GM19025 (cell line): ENCODE measurements around the gene ARFRP1.
A peak's percentile ranks its signal among the peaks of the same experiment; 100 is the strongest.

Experiments used
- ATAC-seq: cut with Tn5 transposase; IDR thresholded peaks from one replicate; pipeline ENCODE4 v1.9.1; 2021; ENCODE audit warnings: mild to moderate bottlenecking, low read depth, moderate library complexity; ENCODE audit not compliant: unreplicated experiment

Gene ARFRP1

GRCh38 chr20:63707558-63708300 lies at the start of gene ARFRP1, which contains the start of gene ZGPAT:
Gene ARFRP1, minus strand, starts transcription at chr20:63707976. Its CDS starts 885 bp downstream, at chr20:63707091.
Gene ZGPAT, plus strand, starts transcription at chr20:63708039. Its CDS starts 542 bp downstream, at chr20:63708581.
- peak; percentile 64 for ATAC-seq

DNA sequence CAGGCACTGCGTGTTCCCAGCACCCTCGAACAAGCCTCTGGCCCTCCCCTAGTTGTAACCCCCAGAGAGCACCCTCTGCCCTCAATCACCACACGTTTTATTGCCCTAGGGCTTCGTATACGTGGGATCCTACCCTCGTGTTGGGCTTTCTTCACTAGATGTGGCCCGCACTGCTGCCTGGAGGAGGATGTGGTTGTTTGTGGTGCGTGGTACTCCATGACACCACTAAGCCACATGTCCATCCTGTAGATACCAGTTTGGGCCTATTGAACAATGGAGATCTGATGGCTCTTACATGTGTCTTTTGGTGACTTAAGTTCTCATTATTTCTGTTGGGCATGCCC lies 48.8 kb upstream of the ARFRP1 start:
- ATAC-seq, result no peak

DNA sequence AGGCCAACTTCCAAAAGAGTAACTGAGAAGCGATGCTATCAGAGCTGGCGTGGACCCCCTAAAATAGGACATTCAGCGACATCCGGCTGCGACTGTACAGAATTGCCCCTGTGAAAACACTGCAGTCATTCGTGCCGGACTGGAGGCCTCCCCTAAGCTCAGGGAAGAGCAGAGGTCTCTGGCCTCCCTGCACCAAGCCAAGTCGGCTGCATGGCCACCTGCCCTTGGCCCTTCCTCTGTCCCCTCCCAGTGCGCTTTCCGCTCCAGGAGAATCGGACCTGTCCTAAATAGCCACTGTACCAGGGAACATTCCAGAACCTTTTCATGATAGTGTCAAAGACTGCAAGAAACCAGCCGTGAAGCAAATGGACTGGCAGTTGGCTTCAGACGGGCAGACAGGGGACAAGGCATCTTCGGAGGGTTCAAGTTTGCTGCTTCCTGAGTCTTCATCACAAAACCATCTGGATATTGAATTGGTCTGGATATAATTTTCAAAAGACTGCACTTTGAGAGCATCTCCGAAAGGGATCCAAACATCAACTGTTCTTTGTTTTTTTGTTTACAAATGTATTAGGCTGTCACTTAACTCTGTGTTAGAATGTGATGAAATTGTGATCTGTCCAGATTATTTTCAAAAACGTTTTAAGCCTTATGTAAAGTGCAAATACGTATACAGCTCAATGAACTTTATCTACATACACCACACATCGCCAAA lies 48.3 kb upstream of the ARFRP1 start:
- no peak for ATAC-seq

- ATAC-seq, result no peak
These were observed 46.2 kb upstream of the ARFRP1 start for GRCh38 chr20:63754008-63754407.

DNA sequence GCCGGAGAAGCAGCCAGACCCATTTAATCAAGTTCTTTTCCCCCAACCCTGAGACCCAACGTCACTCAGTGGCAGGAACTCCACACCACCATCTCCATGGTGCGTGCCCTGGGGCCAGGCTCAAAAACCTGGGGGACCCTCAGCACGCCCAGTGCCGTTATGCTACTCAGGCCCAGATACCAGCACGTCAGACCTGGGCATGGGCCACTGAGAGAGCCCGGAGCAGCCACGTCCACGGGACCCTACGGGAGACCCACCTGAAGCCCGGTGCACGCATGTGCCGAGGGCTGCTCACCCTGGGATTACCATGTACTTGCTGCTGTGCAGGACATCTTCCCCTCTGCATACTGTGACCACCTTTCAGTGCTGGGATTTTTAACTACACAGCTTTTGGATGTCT lies 45.6 kb upstream of the ARFRP1 start:
- no peak for ATAC-seq

- no peak for ATAC-seq
These were observed 44.8 kb upstream of the ARFRP1 start for GRCh38 chr20:63752411-63753101.

- no peak for ATAC-seq
These were observed 43.9 kb upstream of the ARFRP1 start for GRCh38 chr20:63751471-63752271.

DNA sequence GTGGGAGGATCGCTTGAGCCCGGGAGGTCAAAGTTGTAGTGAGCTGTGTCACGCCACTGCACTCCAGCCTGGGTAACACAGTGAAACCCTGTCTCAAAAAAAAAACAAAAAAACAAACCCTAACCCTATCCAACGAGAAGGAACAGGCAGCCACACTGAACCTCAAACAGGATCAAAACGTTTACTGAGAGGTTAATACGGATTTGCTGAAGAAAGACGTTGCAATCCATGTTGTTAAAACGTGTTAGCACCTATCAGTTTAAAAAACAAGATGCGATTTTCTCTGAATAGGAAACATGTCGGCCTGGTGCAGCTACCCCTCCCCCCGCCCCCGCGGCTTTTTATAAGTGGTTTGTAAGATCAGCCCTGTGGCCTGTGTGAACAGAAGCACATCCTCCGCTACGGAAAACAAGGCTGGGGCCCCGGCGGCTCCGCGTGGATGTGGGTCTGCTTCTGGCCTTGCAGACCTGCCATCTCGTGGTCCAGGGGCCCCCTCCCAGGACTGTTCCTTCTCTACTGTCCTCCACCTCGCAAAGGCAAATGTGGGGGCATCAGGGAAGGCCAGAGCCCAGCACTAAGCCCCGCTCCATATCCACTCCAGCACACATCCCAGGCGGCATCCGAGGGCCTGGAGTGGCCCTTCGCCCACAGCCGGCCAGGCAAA lies 43.2 kb upstream of the ARFRP1 start:
- no peak for ATAC-seq

- no peak for ATAC-seq
These were observed 42.1 kb upstream of the ARFRP1 start for GRCh38 chr20:63749597-63750508.

GRCh38 chr20:63748934-63749270 lies 41.1 kb upstream of the ARFRP1 start:
- ATAC-seq, result no peak

DNA sequence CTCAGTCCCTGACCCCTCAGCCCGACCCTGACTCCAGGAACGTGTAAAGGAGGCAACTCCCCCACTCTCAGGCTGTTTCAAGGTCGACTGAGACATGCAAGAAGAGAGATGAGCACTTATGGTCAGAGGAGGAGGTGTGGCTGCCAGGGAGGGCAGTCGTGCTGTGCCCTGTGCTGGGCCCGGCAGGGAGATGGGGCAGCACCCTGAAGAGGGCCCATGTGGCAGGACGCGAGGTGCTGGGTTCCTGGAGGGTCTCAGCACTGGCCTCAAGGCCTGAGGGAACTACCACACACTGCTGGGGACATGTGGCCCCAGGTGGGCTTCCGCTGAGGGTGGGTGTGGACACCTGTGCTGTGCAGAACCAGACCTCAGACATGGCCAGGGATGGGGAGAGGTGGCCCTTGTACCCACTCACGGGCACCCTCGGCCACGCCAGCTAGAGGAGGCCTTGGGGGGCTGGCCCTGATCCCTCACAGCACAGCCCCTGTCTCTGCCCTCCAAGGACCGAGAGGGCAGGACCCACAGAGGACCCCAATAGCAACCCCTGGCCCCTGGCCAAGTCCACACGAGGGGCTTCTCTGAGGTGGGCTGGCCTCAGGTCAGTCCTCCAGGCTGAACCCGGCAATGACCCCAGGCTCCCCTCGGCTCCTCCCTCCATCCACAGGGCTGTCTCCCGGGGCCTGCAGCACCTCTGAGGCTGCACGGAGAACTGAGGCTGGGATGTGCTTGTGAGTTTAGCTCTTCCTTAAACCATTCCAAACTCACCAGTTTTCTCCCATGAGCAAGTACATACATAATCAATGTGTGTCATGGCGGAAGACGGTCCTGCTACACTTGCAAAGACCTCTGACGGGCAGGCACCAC lies 40.5 kb upstream of the ARFRP1 start:
- ATAC-seq, result no peak

GRCh38 chr20:63747622-63748069 lies 39.9 kb upstream of the ARFRP1 start:
- no peak for ATAC-seq

DNA sequence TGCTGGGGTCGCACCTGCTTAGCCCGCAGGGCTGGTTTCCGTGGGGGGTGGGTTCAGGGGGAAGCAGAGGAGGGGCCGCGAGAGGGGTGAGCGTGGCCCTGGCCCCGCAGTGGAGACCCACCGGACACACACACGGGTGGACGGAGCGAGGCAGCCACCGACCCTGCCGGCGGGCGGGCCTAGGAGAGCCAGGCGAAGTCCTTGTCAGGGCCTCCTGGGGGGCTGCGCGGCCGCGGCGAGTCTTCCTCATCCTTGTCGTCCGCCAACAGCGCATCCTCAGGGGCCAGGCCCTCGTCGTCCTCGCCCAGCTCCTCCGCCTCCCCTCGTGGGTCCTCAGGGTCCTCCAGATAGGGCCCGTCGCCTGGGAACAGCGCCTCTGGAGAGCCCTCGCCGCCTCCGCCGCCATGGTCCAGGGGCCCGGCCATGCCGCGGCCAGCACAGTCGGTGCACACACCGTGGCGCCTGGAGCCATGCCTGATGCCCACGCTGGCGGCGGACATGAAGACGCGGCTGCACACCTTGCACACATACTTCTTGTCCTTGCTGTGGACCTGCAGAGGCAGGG lies 39.1 kb upstream of the ARFRP1 start:
- ATAC-seq, result no peak

- no peak for ATAC-seq
These were observed 38.4 kb upstream of the ARFRP1 start for GRCh38 chr20:63745961-63746731.

GRCh38 chr20:63745424-63745805 lies 37.6 kb upstream of the ARFRP1 start:
- no peak for ATAC-seq

- no peak for ATAC-seq
These were observed 37.0 kb upstream of the ARFRP1 start for GRCh38 chr20:63744574-63745423.
